ENCODE measurements around the gene DUSP8. TPM values are rescaled to one million over a fixed set of nuclear protein-coding genes. Genes with fewer than 3 reads are reported as not detected.

DUSP8 gene
- polyA plus RNA-seq, 1 of the 3 experiments (the other 2 are of a cell fraction), result 2.0 TPM

DNA sequence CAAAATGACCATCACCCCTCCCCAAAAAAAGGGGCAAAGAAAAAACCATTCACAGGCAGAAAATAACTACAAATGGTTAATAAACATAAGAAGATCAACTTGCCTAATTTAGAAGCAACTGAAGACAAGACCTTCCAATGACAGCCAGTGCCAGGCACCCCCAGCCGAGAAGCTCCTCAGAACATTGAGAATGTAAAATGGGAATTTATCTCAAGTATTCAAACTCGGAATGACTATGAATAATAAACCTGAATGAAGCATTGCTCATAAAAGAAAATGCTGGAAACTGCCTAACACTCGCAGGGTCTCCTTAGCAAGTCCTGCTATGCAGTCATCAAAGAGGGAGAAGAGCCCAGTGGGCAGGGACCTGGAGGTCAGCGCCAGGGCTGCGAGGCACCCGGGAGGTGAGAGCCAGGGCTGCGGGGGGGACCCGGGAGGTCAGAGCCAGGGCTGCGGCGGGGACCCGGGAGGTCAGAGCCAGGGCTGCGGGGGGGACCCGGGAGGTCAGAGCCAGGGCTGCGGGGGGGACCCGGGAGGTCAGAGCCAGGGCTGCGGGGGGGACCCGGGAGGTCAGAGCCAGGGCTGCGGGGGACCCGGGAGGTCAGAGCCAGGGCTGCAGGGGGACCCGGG is 62.3 kb downstream of the DUSP8 start:
- Histone ChIP-seq H3K36me3 (replicated peaks in 1 of 2; ENCODE audit: control insufficient read depth in 1 of 2, insufficient read depth in 2 of 2, low read length in 1 of 2) (no peaks in the 10 kb centered on the region), H3K4me2 (no peak overlapping the region), H3K27ac (ENCODE audit: low read depth in 2 of 2, low read length in 1 of 2) (no peak overlapping the region), H3K27me3 (ENCODE audit: insufficient read depth) (no peaks in the 10 kb centered on the region), H4K20me1 (ENCODE audit: insufficient read depth) (peaks cover 85% of the 10 kb centered on the region), H3K9me2 (no peaks in the 10 kb centered on the region), H3K4me3 (ENCODE audit: low read depth in 2 of 2, low read length in 1 of 2) (no peak overlapping the region), H3K9ac (no peak overlapping the region), H3K79me2 (ENCODE audit: insufficient read depth) (peaks cover 59% of the 10 kb centered on the region; the same call in 1 of the 2 replicates), H3K4me1 (ENCODE audit: control insufficient read depth in 1 of 2, insufficient read depth in 2 of 2, low read depth in 1 of 2, low read length in 1 of 2) (peaks cover 0 to 34% of the 10 kb centered on the region in 2 experiments; a peak in 1 of 4 replicates), H3F3A (replicated peaks; ENCODE audit: insufficient read depth) (peaks cover 4% of the 10 kb centered on the region), H2AFZ (ENCODE audit: low read depth) (no peak overlapping the region), H3K9me3 (no peaks in the 10 kb centered on the region)
- WGBS (ENCODE audit: low lambda C conversion rate), result 84% methylated on average over 3 of the region's 20 CpGs
- no peak for DNase-seq
- ChIA-PET CTCF (interaction anchor here (1.1 to 1.5 kb wide), 2 partner anchors 61 to 216 kb away, joined by 3 to 5 read pairs; no protein-coding TSS in a partner anchor), POLR2A (no interaction called here)
- TF ChIP-seq JUND (IDR thresholded peaks at IDR 0.05), result no peak
- TF ChIP-seq, protein P1, sequence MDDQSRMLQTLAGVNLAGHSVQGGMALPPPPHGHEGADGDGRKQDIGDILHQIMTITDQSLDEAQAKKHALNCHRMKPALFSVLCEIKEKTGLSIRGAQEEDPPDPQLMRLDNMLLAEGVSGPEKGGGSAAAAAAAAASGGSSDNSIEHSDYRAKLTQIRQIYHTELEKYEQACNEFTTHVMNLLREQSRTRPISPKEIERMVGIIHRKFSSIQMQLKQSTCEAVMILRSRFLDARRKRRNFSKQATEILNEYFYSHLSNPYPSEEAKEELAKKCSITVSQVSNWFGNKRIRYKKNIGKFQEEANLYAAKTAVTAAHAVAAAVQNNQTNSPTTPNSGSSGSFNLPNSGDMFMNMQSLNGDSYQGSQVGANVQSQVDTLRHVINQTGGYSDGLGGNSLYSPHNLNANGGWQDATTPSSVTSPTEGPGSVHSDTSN (IDR thresholded peaks at IDR 0.05), result no peak

DNA sequence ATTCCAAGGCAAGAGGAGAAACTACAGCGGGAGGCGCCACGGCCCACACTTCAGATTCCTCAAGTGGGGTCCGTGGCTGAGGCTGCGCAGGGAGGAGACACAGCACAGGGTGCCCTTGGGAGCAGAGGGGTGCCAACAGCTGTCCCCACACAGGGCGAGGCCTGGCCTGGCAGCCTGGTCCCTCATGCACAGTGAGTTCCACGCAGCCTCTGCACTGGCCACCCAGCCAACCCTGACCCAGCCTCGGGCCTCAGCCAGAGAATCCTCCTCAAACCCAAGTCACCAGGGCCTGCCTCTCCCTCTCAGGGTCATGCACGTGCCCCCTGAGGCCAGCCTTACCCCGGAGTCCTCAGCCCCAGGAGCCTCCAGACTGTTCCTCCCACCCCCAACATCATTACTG is 63.1 kb downstream of the DUSP8 start:
- no peaks in the 10 kb centered on the region for H3K27me3 ChIP-seq (ENCODE audit: insufficient read depth)
- peaks cover 0 to 36% of the 10 kb centered on the region in 2 experiments; a peak in 1 of 4 replicates for H3K4me1 ChIP-seq (ENCODE audit: control insufficient read depth in 1 of 2, insufficient read depth in 2 of 2, low read depth in 1 of 2, low read length in 1 of 2)
- H4K20me1 ChIP-seq (ENCODE audit: insufficient read depth), result peaks cover 85% of the 10 kb centered on the region
- ChIA-PET POLR2A (no interaction called here), CTCF (interaction anchor here (1.1 to 1.3 kb wide), 2 partner anchors 60 to 199 kb away, joined by 3 read pairs; no protein-coding TSS in a partner anchor)
- H3K36me3 ChIP-seq (replicated peaks in 1 of 2; ENCODE audit: control insufficient read depth in 1 of 2, insufficient read depth in 2 of 2, low read length in 1 of 2), result no peaks in the 10 kb centered on the region
- H3K79me2 ChIP-seq (ENCODE audit: insufficient read depth), result peaks cover 58% of the 10 kb centered on the region; the same call in 1 of the 2 replicates
- no peaks in the 10 kb centered on the region for H3K9me2 ChIP-seq
- no peaks in the 10 kb centered on the region for H3K9me3 ChIP-seq
- no peak overlapping the region for H3K4me3 ChIP-seq (ENCODE audit: low read depth in 2 of 2, low read length in 1 of 2)
- 96% methylated on average over 5 of the region's 10 CpGs for WGBS (ENCODE audit: low lambda C conversion rate)
- DNase-seq, result no peak
- H3K27ac ChIP-seq (ENCODE audit: low read depth in 2 of 2, low read length in 1 of 2), result no peak overlapping the region
- H3F3A ChIP-seq (replicated peaks; ENCODE audit: insufficient read depth), result peaks cover 4% of the 10 kb centered on the region
- no peak overlapping the region for H3K4me2 ChIP-seq
- no peak overlapping the region for H3K9ac ChIP-seq
- H2AFZ ChIP-seq (ENCODE audit: low read depth), result no peak overlapping the region
- TF ChIP-seq MXI1 (IDR thresholded peaks at IDR 0.05; ENCODE audit: low read depth, low read length) (no peak), ELF1 (IDR thresholded peaks at IDR 0.05) (no peak), RAD21 (IDR thresholded peaks at IDR 0.05; ENCODE audit: low read length) (no peak), RFX5 (IDR thresholded peaks at IDR 0.05; ENCODE audit: low read length) (no peak), NRF1 (IDR thresholded peaks at IDR 0.05; ENCODE audit: low read depth, low read length) (no peak), RXRA (IDR thresholded peaks at IDR 0.05; ENCODE audit: borderline replicate concordance, low read depth) (no peak), FOXJ3 (CRISPR knock-in tag; IDR thresholded peaks at IDR 0.05) (no peak), TAF1 (IDR thresholded peaks at IDR 0.05; ENCODE audit: borderline replicate concordance, low read depth, low read length) (no peak), SIN3A (IDR thresholded peaks at IDR 0.05; ENCODE audit: borderline replicate concordance, low read depth, low read length) (no peak), FOXM1 (IDR thresholded peaks at IDR 0.05; ENCODE audit: low read depth) (no peak), YY1 (IDR thresholded peaks at IDR 0.05; ENCODE audit: low read depth) (no peak)
- TF ChIP-seq, protein P2, sequence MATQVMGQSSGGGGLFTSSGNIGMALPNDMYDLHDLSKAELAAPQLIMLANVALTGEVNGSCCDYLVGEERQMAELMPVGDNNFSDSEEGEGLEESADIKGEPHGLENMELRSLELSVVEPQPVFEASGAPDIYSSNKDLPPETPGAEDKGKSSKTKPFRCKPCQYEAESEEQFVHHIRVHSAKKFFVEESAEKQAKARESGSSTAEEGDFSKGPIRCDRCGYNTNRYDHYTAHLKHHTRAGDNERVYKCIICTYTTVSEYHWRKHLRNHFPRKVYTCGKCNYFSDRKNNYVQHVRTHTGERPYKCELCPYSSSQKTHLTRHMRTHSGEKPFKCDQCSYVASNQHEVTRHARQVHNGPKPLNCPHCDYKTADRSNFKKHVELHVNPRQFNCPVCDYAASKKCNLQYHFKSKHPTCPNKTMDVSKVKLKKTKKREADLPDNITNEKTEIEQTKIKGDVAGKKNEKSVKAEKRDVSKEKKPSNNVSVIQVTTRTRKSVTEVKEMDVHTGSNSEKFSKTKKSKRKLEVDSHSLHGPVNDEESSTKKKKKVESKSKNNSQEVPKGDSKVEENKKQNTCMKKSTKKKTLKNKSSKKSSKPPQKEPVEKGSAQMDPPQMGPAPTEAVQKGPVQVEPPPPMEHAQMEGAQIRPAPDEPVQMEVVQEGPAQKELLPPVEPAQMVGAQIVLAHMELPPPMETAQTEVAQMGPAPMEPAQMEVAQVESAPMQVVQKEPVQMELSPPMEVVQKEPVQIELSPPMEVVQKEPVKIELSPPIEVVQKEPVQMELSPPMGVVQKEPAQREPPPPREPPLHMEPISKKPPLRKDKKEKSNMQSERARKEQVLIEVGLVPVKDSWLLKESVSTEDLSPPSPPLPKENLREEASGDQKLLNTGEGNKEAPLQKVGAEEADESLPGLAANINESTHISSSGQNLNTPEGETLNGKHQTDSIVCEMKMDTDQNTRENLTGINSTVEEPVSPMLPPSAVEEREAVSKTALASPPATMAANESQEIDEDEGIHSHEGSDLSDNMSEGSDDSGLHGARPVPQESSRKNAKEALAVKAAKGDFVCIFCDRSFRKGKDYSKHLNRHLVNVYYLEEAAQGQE (IDR thresholded peaks at IDR 0.05; ENCODE audit: low read depth, low read length), result no peak
- TF ChIP-seq, protein P3, sequence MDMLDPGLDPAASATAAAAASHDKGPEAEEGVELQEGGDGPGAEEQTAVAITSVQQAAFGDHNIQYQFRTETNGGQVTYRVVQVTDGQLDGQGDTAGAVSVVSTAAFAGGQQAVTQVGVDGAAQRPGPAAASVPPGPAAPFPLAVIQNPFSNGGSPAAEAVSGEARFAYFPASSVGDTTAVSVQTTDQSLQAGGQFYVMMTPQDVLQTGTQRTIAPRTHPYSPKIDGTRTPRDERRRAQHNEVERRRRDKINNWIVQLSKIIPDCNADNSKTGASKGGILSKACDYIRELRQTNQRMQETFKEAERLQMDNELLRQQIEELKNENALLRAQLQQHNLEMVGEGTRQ (IDR thresholded peaks at IDR 0.05; ENCODE audit: borderline replicate concordance, low read depth, low read length), result no peak
- TF ChIP-seq, protein P1 (IDR thresholded peaks at IDR 0.05), result no peak
- TF ChIP-seq, protein P4, sequence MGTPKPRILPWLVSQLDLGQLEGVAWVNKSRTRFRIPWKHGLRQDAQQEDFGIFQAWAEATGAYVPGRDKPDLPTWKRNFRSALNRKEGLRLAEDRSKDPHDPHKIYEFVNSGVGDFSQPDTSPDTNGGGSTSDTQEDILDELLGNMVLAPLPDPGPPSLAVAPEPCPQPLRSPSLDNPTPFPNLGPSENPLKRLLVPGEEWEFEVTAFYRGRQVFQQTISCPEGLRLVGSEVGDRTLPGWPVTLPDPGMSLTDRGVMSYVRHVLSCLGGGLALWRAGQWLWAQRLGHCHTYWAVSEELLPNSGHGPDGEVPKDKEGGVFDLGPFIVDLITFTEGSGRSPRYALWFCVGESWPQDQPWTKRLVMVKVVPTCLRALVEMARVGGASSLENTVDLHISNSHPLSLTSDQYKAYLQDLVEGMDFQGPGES (IDR thresholded peaks at IDR 0.05; ENCODE audit: low read depth, low read length), result no peak
- TF ChIP-seq, protein P5, sequence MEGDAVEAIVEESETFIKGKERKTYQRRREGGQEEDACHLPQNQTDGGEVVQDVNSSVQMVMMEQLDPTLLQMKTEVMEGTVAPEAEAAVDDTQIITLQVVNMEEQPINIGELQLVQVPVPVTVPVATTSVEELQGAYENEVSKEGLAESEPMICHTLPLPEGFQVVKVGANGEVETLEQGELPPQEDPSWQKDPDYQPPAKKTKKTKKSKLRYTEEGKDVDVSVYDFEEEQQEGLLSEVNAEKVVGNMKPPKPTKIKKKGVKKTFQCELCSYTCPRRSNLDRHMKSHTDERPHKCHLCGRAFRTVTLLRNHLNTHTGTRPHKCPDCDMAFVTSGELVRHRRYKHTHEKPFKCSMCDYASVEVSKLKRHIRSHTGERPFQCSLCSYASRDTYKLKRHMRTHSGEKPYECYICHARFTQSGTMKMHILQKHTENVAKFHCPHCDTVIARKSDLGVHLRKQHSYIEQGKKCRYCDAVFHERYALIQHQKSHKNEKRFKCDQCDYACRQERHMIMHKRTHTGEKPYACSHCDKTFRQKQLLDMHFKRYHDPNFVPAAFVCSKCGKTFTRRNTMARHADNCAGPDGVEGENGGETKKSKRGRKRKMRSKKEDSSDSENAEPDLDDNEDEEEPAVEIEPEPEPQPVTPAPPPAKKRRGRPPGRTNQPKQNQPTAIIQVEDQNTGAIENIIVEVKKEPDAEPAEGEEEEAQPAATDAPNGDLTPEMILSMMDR (IDR thresholded peaks at IDR 0.05), result no peak
